Body of pancreas (tissue), 4 donors: ENCODE results near the gene SMIM32.

Source experiments
- POLR2A ChIP-seq, 3 donors: fragments of 450-650 bp; IDR thresholded peaks; one replicate each; pipeline ENCODE4 v1.6.1; 2016; ENCODE audit warnings: antibody characterized with exemption in 3 of 3, mild to moderate bottlenecking in 2 of 3
- TF ChIP-seq, protein P1 (sequence below), 7 experiments: fragments of 450-650 bp in 4 of 7; fragments of 200-600 bp in 3 of 7; sonication (generic) in 3 of 7; IDR thresholded peaks; one replicate each; pipeline ENCODE4 v1.5.1; 2016 to 2019; ENCODE audit warnings: antibody characterized with exemption in 7 of 7

DNA sequence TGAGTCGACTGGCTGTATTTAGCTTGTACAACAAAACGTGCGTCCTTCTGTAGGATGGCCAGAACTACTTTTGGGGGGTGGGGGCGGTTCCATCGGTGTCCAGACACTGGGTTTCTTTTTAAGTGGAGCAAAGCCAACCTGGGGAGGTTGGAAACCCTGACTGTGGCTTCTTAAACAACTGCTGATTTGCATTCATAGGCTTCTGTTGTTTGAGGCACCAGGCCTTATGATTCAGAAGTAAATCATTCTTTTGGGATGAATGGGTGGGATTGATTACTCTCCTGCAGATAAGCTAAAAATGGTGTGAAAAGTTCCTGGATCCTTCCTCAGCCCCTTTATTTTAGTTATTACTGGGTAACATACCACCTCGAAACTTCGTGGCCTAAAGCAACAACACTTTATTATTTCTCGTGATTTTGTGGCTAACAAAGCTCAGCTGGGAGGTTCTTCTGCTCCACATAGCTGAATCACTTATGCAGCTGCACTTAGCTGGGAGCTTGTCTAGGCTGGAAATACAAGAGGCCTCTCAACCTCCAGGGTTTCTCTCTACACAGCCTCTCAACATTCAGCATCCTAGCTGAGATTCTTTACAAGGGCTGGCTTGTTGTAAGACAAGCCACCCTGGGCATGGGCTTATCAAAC, 12.2 kb upstream of the SMIM32 start:
- TF ChIP-seq, protein P1, sequence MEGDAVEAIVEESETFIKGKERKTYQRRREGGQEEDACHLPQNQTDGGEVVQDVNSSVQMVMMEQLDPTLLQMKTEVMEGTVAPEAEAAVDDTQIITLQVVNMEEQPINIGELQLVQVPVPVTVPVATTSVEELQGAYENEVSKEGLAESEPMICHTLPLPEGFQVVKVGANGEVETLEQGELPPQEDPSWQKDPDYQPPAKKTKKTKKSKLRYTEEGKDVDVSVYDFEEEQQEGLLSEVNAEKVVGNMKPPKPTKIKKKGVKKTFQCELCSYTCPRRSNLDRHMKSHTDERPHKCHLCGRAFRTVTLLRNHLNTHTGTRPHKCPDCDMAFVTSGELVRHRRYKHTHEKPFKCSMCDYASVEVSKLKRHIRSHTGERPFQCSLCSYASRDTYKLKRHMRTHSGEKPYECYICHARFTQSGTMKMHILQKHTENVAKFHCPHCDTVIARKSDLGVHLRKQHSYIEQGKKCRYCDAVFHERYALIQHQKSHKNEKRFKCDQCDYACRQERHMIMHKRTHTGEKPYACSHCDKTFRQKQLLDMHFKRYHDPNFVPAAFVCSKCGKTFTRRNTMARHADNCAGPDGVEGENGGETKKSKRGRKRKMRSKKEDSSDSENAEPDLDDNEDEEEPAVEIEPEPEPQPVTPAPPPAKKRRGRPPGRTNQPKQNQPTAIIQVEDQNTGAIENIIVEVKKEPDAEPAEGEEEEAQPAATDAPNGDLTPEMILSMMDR (IDR thresholded peaks at IDR 0.05), result no peak
- TF ChIP-seq POLR2A (IDR thresholded peaks at IDR 0.05), result no peak
